GM18505 (cell line): Measurements from ENCODE around the gene CCSER1.

Experiments
- ATAC-seq: cut with Tn5 transposase; IDR thresholded peaks from one replicate; pipeline ENCODE4 v1.9.1; 2021; ENCODE audit not compliant: unreplicated experiment
- POLR2A ChIP-seq: IDR thresholded peaks from 4 replicates; pipeline ENCODE4 v1.6.1; 2011; ENCODE audit warnings: borderline replicate concordance; ENCODE audit not compliant: insufficient read depth, insufficient read length; ENCODE audit errors: extremely low read depth

CCSER1 gene

DNA sequence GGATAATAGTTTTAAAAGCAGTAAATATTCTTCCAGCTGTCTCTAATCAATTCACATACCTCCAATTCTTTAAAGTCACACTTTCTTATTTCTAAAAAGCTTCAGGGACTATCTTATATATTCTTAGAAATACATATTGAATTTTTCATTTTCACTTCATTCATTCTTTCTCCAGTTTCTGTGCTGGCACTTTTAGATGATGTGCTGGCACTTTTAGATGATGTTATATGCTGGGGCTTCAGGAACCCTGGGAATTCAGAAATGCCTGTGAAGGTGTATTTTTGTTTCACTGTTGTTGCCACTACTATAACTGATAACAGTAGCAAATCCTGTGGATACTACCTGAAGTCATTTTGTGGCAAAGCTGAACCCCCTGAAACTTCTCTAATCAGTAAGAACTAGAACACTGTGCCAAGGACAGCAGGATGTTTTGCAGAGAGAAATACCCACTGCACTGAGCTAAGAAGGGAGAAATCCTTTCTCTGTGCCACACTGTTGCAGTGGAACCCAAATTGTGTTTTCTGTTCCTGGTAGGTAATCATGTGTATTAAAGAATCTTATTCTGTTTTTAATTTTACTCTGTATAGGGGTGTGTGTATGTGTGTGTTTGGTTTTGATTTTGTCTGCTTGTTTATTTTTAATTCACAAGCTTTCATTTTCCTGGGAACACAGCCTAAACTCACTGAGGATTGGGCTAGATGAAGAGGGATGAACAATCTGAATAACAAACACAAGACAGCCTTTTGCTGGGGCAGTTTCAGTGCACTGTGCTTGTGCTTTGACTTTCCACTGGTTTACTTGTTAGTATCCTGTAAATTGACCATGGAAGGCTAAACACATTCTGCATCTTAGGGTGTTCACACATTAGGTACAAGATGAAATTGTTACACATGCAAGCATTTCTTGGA, 898.3 kb downstream of the CCSER1 start:
- no peak for TF ChIP-seq POLR2A
- ATAC-seq: no peak

DNA sequence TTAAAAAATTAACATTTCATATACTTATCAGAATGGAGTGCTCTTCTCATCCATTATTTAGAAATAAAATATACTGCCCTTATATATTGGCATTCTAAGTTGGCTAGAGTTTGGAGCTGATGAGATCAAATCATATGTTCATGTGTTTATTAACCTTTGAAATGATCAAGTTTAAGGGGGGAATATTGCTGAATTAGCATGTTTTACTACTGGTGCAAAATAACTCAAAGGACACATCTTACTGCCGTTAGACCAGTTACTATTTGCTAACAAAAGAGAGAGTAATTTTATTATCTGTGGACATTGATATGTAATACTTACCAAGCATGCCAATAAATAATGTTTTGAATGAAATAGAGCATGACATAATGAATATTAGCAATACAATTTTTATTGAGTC, 901.0 kb downstream of the CCSER1 start:
- no peak for TF ChIP-seq POLR2A
- ATAC-seq: no peak

DNA sequence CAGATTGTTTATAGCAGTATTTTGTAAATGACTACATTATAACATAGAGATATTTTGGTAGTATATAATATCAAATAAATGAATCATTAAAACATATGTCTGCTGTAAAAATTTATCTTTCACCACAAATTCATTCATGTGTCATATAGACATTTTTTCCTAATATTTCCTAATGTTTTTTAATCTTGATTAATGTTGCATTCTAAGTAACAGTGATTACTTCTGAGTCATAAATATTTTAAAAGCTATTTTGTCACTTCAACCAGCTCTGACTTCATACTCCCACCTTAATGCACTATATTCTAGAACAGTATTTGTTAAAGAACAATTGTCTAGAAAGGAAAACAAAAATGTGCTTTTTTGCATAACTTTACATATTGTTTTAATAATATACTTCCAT, 904.6 kb downstream of the CCSER1 start:
- ATAC-seq: no peak
- no peak for TF ChIP-seq POLR2A

DNA sequence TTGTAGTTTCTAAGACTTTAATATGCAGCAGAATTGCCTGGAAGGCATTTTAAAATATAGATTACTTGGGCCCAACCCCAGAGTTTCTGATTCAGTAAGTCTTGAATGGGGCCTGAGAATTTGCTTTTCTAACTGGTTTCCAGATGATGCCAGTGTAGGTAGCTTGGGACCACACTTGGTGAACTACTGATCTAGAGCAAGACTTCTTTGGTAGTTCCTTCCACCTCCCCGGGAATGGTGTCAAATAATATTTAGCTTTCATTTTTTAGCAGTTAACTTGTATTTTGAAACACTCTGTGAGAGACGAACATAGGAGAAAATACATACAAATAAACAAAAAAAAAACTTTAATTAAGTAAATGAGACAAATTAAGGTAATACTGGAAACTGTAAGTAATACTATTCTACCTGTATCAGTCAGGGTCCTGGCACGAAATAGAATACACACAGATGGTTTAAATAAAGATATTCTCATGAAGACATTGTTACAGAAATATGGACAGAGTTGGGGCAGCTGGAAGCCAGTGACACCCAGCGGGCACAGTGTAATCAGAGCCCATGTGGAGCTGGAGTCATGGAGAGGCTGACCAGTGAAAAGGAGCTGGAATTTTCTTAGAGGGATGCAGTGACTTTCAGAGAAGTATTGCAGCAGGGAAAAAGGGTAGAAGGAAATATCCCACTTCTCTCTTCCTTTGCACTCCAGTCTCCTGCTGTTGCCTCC, 905.7 kb downstream of the CCSER1 start:
- no peak for ATAC-seq
- no peak for TF ChIP-seq POLR2A

DNA sequence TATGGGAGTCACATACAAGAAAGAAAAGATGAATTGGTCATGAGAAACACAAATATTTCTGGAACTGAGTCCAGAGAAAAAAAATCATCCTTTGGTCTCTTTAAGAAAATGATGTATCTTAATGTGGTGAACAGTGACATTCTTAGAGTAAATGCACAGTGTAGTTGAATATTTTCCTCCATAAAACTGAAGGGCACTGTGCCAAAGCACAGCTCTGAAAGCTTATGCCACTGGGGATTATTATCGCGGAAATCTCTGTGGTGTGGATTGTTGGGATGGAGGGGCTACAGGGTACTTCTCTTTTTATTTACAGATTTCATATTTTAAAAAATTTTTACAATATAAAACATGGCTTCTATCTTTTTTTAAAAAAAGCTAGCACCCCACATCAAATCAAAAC, 908.1 kb downstream of the CCSER1 start:
- no peak for TF ChIP-seq POLR2A

DNA sequence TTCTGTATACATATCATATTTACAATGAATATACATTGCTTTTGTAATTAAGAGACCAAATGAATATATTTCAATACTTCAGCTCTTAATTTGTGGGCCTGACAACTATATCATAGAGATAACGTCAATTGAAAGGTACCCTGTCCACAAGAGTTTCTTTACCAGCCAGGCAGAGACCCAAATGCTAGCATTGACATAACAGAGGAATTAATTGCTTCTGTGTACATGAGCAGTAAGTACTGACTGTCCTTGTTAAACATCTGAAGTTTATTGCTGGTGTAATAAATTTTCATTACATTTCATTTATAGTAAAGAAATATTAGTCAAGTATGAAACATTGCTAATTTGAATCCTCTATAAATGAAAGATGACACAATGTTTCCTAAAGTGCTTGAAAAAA, 910.8 kb downstream of the CCSER1 start:
- no peak for ATAC-seq
- no peak for TF ChIP-seq POLR2A

More for the DNA sequence above, 908.1 kb downstream of the CCSER1 start:
- no peak for ATAC-seq

DNA sequence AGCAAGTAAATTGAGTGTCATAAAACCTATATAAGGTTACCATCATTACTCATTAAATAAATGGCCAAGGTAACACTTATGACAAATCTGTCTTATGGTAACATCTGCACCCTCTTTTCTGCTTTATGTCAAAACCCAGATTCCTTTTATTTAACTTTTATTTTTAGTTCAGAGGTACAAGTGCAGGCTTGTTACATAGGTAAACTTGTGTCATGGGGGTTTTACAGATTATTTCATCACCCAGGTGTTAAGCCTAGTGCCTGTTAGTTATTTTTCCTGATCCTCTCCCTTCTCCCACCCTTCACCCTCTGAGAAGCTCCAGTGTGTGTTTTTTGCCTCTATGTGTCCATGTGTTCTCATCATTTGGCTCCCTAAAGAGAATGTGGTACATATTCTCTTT, 930.7 kb downstream of the CCSER1 start:
- TF ChIP-seq POLR2A: no peak
- ATAC-seq: no peak

DNA sequence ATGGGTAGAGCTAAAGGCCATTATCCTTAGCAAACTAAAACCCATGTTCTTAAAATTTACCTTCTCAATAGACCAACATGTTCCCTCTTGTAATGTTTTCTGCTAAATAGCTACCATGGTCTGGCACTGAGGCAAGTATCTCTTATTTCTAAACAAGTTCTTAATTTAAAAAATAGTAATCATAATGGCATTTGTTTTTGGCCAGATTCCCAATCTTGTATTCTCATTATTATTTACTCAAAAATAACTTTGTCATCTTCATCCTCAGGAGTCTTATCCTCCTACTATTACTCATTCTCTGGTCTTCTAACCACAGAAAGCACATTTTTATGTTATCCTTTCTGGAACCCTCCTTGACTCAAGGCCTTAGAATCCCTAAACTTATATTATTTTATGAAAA, 931.2 kb downstream of the CCSER1 start:
- no peak for TF ChIP-seq POLR2A
- ATAC-seq: no peak

DNA sequence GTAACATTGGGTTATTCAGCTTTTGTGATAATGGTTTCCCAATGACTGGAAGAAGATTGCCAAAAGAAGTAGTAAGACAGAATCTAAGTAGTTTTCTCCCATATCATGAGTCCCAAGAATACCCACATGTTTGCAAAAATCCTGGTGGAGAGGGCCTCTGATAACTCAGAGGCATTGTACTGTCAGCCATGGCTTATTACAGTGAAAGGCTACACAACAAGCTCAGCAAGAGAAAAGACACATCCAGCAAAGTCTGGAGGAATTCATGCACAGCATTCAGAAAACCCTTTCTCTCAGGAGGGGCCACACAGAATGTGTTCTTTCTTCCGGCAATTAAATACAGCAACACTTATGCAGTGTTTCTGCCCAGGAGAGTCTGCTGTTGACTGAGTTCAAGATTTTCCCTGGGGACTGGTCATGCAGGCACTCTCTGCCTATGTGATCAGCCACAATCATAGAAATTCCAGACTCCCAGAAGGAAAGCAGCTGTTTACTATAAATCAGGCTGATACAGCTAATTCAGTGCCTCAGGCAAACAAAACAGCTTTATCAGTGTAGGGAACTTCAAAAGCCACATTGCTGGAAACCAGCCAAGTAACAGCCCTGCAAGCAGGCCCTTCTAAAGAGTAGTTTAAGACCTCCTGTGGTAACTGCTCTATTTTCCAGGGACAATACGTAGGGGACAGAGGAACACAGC, 937.1 kb downstream of the CCSER1 start:
- ATAC-seq: no peak

DNA sequence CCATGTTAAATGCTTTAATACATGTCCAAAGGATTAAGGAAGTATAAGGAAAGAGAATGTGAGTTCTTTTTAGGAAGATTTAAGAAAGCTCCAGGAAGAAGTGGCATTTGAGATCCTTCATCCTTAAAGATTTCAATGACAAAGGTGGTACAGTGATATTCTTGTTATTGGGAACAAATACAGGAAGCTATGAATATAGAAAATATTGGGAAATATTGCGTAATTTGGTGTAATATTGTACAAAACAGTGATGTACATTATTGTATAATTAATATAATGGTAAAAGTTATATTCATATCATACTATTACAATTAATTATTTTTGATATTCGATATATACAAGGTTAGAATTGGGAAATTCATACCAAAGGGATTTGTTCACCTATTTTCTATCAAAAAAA, 937.9 kb downstream of the CCSER1 start:
- ATAC-seq: no peak
- no peak for TF ChIP-seq POLR2A

More for the DNA sequence above, 937.1 kb downstream of the CCSER1 start:
- TF ChIP-seq POLR2A: no peak

DNA sequence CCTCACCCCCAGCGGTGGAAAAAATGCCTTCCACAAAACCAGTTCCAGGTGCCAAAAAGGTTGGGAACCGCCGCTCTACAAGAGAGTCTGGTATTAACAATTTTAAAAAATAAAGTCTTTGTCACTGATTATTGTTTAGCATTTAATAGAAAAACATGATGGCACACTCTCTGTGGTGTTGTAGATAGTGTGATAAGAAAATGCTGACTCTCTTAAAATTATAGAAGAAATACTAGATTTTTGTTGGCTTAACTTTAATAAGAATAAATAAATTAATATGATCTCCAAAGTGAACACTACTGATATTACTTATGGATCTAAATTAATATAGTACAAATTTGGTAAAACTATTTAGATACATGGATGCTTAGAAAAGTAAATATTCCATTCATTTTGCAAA, 943.5 kb downstream of the CCSER1 start:
- no peak for TF ChIP-seq POLR2A

DNA sequence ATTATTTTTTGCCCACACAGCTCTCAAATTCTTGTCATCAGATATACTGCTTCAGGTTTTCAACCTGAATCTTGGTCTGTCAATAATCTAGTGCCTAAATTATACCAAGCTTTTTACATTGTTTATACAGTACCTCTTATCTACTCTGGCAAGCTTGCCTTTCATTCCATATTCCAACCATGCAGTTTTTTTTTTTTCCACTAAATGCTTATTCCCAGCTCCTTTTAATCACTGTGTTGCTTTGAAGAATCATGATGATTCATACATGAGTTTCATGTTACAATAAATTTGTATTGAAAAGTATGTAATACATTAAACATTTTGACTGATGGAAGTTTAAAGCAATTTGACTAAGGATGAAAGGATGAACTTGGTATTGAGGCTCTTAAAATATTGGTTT, 949.0 kb downstream of the CCSER1 start:
- no peak for ATAC-seq
- no peak for TF ChIP-seq POLR2A

More for the DNA sequence above, 943.5 kb downstream of the CCSER1 start:
- ATAC-seq: no peak

DNA sequence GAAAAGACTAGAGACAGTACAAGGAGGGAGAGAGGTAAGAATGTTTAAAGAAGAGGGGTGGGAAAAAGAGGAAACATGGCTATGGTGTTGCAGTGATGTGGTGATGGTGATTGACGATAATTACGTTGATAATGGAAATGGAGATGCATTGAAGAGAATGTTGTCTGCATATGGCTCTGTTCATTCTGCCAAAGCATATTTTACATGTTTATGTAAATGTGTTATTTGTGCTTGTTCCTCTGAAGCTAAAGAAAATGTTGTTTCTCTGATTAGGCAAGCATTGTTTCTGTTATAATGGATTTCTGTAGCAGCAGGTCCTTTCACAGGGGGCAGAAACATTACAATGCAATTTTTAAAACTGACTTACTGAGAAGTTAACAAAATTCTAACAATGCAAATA, 958.8 kb downstream of the CCSER1 start:
- no peak for ATAC-seq
- TF ChIP-seq POLR2A: no peak

DNA sequence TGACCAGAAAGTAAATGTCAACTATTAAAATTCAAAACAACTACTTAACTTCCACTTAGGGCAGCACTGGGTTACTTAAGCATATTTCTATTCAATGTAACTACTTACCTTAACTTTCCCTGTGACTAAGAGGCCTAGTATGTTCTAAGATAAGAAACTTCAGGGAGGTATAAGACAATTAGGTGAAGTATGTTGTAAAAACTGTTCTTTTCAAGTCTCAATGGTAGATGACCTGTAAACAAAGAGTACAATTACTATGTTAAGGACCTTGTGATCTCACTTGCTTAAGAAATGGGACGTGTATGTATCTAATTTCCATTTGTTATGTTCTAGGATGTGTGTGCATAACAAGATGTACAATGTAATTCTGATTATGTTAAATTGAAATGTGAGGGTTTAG, 960.5 kb downstream of the CCSER1 start:
- no peak for TF ChIP-seq POLR2A
- ATAC-seq: no peak

DNA sequence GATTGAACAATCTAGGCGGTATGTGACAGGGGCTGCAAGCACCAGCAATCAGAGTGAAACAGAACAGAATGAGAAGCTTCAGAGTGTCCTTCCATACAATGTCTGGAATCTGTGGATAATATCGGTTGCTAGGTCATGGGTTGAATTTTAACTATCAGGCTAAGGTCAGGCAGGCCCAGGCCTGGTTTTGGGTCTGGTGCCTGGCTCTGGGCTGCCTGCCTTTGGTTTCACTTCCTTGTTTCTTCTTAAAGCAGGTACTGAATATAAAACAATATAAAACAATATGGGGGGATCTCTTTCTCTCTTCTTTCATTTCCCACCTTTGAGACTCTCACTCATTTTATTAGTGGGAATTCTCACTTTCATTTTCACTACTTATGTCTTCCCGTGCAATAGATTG, 962.0 kb downstream of the CCSER1 start:
- no peak for ATAC-seq
- no peak for TF ChIP-seq POLR2A
